HG02759 (cell line): ENCODE data around the gene SEPTIN7.

Source experiments
- ATAC-seq: cut with Tn5 transposase; IDR thresholded peaks from one replicate; pipeline ENCODE4 v1.9.1; 2021; ENCODE audit warnings: mild to moderate bottlenecking, moderate library complexity; ENCODE audit not compliant: unreplicated experiment

The SEPTIN7 gene

GRCh38 chr7:35785250-35785649, 15.6 kb upstream of the SEPTIN7 start:
- ATAC-seq = no peak

- ATAC-seq = no peak
Observed at GRCh38 chr7:35787925-35788324, 12.9 kb upstream of the SEPTIN7 start.

- no peak for ATAC-seq
Observed at GRCh38 chr7:35792472-35792871, 8.4 kb upstream of the SEPTIN7 start.

GRCh38 chr7:35792873-35793489, 7.9 kb upstream of the SEPTIN7 start:
- no peak for ATAC-seq

GRCh38 chr7:35797311-35797710, 3.5 kb upstream of the SEPTIN7 start:
- no peak for ATAC-seq

GRCh38 chr7:35799846-35800717, 775 bp upstream of the SEPTIN7 start:
- peak; percentile 57 for ATAC-seq

GRCh38 chr7:35801392-35802101, 690 bp downstream of the SEPTIN7 start:
- ATAC-seq = peak; percentile 35

- no peak for ATAC-seq
Observed at GRCh38 chr7:35802102-35802466, 1.2 kb downstream of the SEPTIN7 start.

GRCh38 chr7:35802649-35803048, 1.8 kb downstream of the SEPTIN7 start:
- no peak for ATAC-seq

GRCh38 chr7:35804231-35804970, 3.5 kb downstream of the SEPTIN7 start:
- no peak for ATAC-seq

- ATAC-seq = no peak
Observed at GRCh38 chr7:35805876-35806275, 5.0 kb downstream of the SEPTIN7 start.

- ATAC-seq = no peak
Observed at GRCh38 chr7:35816514-35816913, 15.7 kb downstream of the SEPTIN7 start.

GRCh38 chr7:35817181-35817580, 16.3 kb downstream of the SEPTIN7 start:
- no peak for ATAC-seq

GRCh38 chr7:35817930-35818329, 17.1 kb downstream of the SEPTIN7 start:
- ATAC-seq = no peak

GRCh38 chr7:35818513-35818912, 17.7 kb downstream of the SEPTIN7 start:
- ATAC-seq = no peak

GRCh38 chr7:35819310-35819709, 18.5 kb downstream of the SEPTIN7 start:
- no peak for ATAC-seq

- no peak for ATAC-seq
Observed at GRCh38 chr7:35819954-35820703, 19.3 kb downstream of the SEPTIN7 start.

GRCh38 chr7:35820858-35821257, 20.0 kb downstream of the SEPTIN7 start:
- no peak for ATAC-seq

GRCh38 chr7:35823440-35823839, 22.6 kb downstream of the SEPTIN7 start:
- ATAC-seq = no peak

- no peak for ATAC-seq
Observed at GRCh38 chr7:35825974-35826373, 25.1 kb downstream of the SEPTIN7 start.
